ELF-1 (cell line): ENCODE results near the gene MBD6.

Source experiments
- DNase-seq: peaks from one replicate; pipeline ENCODE4 v3.0.0-alpha.2; 2016; ENCODE audit warnings: low read depth, low spot score

MBD6 gene

GRCh38 chr12:57528831-57529555, 6.4 kb downstream of the MBD6 start:
- DNase-seq, result no peak

- no peak for DNase-seq
Measured at GRCh38 chr12:57529831-57530230, 7.2 kb downstream of the MBD6 start.

DNA sequence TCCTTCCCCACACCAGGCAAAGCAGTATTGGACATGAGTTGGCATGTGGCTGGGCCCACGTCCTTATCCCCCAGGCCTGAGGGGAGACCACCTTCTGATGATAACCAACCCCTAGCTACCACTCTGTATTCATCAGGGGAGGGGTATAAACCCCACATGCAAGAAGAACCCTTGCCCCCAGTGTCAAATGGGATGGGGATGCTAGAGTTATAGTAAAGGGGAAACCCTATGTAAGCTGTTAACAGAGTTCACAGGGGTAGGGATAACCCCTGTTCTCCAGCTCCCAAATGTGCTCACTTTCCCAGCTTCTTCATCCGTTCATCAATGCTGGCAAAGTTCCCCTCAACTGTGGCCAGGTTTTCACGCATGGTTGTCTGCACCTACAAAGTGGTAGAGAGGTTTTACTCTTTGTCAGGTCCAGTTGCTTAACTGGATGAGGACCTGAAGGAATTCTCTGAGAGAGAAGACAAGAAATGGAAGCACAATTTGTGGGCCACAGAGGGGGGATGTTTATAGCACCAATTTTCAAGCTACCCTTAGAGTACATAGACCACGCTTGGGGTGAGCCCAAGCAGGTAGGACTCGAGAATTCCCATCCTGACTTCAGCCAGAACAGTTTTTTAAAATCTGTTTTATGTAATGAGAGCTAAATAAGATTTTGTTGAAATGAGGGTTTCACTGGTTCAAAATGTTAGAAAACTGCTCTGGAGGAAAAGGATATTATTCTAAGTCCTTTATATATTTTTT, 7.9 kb downstream of the MBD6 start:
- DNase-seq, result no peak

GRCh38 chr12:57531836-57532235, 9.2 kb downstream of the MBD6 start:
- DNase-seq, result no peak

DNA sequence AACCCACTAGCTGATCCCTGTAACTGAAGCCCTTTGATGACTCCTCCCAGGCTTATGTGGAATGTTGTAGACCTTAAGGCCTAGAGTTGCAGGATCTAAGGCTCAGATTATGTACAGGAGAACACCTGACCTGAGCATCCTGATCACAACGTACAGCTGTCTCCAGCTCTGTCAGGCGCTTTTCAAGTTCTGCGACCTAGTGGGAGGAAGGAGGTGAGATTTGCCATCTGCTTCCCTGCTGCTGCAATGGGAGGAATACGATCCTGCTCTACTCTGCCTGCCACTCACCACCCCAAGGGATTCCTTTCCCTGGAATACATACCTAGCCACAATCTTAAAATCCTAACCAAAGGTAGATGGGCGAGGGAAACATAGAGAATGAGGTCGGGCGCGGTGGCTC, 10.5 kb downstream of the MBD6 start:
- no peak for DNase-seq

GRCh38 chr12:57534250-57534649, 11.6 kb downstream of the MBD6 start:
- no peak for DNase-seq

GRCh38 chr12:57534991-57535543, 12.4 kb downstream of the MBD6 start:
- DNase-seq, result no peak

DNA sequence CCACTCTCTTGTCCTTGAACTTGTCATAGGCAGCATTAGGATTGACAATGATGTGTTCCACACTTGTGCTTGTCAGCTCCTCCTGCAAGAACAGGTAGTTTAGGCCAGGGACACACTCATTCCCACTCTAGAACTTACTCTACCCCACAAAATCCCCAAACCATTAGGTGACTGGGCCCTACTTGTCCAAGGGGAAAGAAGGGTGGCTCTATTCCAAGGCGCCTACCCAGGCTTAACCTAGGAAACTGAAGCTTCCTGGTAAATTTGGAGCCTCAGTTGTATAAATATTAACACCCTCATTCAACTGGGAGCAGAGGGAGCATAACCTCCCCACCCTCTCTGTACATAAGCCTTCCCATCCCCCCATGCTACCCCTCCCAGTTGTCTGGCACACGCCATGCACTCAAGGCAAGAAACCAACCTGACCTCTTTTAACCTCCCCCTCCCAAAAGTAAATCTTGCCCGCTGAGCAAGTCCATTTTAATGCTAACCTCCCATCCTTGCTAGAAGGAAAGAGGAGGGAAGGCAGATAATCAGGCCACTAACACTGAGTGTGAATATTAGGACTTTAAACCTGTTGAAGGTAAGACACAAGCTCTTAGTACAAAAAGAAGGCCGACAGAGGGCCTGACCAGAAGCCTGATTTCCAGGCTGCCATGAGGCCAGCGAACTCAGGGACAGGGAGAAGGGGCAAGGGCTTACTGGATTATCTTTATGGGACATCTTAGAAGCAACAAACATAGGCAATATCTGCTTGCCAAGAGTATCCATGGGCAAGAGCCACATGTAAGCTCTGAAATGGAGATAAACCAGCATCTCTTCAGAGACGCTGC, 13.4 kb downstream of the MBD6 start:
- no peak for DNase-seq

DNA sequence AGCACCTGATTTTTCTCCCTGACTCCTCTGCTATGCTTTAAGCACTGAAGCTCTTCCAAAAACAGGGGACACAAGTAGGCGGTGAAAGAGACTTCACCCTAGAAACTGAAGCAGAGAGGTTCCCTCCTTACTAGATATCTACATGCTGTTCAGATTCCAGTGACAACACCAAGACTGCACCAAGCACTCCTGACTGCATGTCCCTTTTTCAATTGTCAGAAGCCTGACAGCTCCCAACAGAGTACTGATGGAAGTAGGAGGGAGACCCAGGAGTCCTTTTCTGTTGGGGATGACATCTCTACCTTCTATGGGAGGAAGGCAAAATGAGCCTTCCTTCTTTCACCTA, 13.9 kb downstream of the MBD6 start:
- no peak for DNase-seq

DNA sequence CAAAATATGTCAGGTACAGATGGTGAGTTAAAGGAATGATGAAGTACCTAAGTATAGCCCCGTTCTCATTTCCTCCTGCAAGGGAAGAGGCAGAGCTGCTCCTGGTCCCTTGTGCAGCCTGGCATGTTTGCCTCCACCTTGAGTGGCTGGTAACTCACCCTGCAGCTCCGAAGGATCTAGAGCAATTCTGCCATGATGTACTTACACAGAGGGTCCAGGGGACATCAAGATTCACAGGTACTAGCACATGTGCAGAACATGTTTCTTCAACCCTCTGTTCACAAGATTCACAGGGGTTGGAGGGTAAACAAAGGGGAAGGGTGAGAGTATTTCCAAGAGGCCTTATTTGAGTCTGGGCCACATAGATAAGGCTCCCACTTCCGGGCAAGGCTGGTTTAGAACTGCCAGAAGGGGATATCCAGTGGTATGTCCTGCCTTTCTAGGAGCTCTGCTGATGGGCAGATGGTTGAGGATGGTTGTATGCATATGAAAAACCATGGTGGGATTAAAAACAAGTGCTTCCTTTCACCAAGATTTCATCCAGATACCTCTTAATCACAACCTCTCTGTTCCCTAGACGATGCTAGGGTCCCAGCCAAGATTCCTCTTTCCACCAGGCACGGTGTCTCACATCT, 16.6 kb downstream of the MBD6 start:
- no peak for DNase-seq

GRCh38 chr12:57541001-57541400, 18.4 kb downstream of the MBD6 start:
- no peak for DNase-seq

DNA sequence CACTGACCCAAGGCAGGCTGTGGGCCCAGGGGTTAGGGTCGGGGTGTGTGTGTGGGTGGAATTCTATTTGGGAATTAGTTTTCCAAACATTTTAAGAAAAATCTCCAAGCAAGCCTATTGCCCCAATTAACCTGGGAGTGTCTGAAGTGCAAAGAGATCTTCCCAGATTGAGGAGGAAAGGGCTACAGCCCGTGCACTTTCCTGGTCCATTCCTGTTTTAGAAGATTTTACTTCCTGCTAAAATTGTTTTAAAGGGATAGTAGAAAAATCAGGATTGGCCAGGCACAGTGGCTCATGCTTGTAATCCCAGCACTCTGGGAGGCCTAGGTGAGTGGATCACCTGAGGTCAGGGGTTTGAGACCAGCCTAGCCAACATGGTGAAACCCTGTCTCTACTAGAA, 19.1 kb downstream of the MBD6 start:
- no peak for DNase-seq

GRCh38 chr12:57543581-57543980, 21.0 kb downstream of the MBD6 start:
- no peak for DNase-seq

- DNase-seq, result no peak
Measured at GRCh38 chr12:57545809-57546437, 23.3 kb downstream of the MBD6 start.

DNA sequence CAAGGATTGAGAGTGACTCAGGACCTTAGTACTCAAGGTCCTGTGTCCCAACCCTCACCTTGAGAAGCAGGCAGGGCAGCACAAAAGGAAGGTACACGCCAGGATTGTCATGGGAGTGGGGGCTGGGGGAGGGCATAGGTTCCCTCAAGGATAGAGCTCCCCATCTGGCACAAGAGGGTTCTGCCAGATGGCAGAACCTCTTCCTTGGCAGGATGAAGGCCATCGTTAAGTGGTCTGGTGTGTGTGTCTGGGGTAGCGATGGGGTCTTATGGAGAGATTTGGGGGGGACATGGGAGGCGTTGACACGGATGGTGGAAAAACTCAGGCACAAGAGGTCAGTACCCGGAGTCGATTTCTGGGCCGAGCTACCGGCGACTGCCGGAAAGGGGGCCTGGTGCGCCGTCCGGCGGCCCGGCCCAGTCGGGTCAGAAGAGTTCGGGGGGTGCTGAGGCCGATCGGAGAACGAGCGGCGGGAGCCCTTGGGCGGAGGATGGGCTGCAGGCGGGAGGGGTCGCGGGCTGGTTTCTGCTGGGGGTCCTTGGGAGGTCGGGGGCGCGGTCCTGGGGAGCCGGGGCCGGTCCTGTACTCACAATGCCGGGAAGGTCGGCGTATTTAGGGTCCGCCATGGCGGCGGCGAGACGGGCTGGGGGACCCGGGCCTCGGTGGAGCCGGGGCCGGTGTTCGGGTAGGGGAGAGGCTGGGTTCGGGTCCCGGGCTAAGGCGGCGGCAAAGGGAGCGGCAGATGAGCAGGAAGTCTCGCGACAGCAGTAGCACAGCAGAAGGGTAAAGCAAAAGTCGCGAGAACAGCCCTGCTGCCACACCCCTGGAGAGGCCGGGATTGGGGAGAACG, 24.0 kb downstream of the MBD6 start, which contains the start of gene DCTN2:
TSS of gene DCTN2 (minus strand) at position 755 of the 850 bp plus-strand sequence. CDS start at position 626, 129 bp downstream.
- DNase-seq, result peak; percentile 98

GRCh38 chr12:57547288-57548012, 24.8 kb downstream of the MBD6 start:
- DNase-seq, result no peak

DNA sequence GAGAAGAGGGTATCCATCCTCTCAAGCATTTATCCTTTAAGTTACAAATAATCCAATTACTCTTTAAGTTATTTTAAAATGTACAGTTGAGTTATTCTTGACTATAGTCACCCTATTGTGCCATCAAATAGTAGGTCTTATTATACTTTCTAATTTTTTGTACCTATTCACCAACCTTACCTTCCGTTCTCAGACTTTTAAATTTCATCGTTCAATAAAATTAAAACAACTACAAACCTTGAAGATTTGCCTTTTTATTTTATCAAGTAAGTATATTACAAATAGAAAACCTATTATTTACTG, 25.3 kb downstream of the MBD6 start:
- no peak for DNase-seq

DNA sequence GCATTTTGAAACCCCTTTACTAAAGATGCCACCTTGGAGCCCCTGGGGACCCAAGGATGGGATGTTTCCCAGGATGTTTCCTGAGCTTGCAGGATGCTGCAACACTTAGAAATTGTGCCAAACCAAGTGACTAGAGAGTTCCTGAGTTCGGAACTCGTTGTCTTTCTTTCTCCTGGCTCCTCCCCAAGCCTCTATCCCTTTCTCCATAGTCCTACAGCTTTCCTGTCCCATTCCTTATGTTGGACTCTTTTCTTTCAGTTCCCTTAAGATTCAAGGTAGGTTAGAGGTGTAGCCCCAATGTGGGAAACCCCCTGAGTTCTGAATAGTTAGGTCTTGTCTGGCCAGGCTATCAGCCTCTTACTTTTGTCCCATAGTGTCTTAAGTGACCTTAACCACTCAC, 25.9 kb downstream of the MBD6 start:
- DNase-seq, result no peak

GRCh38 chr12:57549203-57549908, 26.7 kb downstream of the MBD6 start:
- no peak for DNase-seq
